Stimulated activated CD8-positive, alpha-beta memory T cell treated with anti-CD3 and anti-CD28 coated beads, Interleukin-7, amount 100 ng/mL, for 48 hours (primary cell): Measurements from ENCODE around the gene AMFR.

Experiments
- DNase-seq, 2 donors: peaks; one replicate each; pipeline ENCODE4 v3.0.0-alpha.2; 2020; ENCODE audit warnings: low read depth in 1 of 2; ENCODE audit errors: extremely low read depth in 1 of 2

Gene AMFR

DNA sequence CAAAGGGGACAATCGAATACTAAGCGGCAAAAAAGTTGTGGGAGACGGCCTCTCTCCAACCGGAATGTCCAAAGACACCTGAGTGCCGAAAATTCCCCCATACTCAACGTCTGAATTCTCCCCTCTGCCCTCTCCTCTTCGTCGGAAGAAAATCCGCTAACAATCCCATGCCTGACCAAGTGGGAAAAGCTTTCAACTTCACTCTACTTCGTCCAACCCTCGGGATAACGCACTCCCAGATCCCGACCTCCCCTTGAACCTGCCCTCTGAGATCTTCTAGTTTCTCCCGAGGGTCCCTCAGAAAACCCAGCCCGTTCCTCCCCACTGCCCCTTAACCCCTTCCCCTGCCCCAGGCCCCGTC lies 961 bp downstream of the AMFR start:
- no peak for DNase-seq

DNA sequence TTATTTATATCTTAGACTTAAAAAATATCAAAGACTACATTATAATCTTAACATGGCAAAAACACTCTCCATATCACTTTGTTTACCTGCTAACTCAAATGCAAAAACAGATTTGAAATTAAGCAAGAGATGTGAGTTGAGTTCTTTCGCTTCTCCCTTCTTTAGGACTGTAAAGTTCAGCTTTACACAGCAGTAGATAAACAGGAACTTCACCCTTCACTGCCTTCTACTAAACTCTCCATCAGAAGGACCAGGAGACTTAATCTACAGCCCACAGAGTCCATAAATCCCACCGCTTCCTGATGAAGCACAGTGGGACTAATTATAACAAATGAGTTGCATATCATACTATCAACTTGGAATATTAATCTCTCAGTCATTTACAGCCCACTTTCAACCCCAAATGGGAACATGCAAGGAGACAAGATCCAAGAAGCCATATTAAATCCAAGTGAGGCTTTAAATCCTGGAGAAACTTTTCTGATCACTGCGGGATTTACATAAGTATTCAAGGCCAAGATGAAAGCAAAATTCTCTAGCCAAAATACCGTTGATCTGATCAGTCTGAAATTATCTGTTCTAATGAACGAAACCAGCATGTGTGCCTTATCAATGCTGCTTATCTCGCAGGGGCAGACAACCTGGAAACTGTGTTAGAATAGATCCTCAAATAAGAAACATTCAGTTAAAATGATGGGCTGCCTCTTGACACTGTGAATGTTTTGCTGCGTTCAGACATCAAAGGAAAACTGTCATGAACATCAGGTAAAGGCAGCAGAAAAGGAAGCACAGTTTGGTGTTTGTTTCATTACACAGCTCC lies 1.6 kb downstream of the AMFR start:
- DNase-seq: no peak

DNA sequence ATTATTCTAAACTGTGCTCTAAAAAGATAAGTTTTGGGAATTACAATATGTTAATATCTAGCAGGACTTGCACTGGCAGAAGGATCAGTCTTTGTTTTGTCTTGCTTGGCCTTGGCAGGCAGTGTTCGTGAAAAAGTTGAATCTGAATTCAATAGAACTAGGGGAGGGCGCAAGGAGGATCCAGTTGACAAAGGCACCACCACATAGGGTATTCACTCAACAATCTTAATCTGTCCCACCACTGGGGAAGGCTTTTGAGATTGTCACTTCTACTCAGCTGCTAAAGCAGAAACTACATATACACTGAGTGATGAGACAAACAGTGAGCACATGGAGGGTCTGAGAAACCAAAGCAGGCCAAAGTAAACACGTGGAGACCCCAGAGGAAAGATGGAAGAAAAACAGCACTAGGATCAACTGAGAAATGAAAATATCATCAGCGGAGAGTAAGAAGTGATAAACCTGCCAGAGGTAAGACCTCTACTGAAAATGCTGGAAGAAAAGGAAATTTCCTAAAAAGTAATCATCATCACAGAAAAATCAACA lies 2.4 kb downstream of the AMFR start:
- no peak for DNase-seq

DNA sequence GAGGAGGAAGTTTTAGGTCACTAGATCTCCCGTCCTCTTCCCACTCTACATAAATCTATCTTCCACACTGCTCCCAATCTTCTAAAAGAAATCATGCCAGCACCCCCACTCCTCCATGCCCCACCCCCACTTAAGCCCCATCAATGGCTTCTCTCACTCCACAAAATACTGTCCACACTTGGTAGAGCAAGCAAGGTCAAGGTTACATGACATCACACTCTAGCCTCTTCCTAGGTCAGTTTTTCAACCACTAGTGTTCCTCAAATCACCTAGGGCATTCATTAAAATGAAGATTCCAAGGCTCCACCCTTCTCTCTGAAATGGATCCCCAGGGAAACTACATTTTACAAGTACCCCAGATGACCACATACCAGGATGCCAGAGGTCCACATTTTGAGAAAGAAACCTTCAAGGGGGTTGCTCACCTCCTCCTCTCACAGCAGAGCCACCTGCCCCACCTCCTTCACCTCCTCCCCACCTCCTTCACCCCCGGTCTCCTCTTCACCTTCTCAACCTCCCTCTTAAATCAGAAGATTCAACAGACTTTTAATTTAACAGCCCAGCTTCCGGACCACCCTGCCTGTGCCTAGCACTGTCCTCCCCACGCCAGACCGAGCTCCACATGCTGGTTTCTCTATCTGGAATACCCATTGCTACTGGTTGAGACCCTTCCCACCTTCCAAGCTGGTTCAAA lies 3.2 kb downstream of the AMFR start:
- no peak for DNase-seq

DNA sequence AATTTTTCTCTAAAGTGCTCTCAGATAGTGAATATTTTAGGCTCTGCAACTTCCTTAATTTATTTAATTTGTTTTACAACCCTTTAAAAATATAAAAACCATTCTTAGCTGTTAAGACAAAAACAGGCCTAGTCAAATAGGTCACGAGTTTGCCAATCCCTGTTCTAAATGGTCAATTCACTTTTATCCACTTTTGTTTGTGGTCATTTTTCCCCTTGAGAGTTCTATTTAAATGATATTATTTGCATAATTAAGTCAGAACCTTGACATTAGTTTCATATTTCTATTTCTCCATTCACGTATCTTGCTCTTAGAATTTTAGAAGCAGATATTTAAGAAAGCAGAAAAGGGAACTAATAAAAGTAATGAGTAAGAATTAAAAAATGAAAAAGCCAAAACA lies 4.0 kb downstream of the AMFR start:
- no peak for DNase-seq

DNA sequence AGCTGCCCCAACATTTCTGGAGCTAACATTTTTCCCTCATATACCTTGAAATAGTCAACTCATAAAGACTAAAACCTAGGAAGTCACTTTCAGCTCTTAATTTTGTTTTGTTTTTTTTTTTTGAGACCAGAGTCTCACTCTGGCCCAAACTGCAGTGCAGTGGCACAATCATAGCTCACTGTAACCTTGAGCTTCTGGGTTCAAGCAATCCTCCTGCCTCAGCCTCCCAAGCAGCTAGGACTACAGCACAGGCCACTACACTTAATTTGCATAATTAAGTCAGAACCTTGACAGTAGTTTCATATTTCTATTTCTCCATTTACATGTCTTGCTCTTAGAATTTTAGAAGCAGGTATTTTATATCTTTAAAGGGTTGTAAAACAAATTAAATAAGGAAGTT lies 4.7 kb downstream of the AMFR start:
- DNase-seq: no peak

DNA sequence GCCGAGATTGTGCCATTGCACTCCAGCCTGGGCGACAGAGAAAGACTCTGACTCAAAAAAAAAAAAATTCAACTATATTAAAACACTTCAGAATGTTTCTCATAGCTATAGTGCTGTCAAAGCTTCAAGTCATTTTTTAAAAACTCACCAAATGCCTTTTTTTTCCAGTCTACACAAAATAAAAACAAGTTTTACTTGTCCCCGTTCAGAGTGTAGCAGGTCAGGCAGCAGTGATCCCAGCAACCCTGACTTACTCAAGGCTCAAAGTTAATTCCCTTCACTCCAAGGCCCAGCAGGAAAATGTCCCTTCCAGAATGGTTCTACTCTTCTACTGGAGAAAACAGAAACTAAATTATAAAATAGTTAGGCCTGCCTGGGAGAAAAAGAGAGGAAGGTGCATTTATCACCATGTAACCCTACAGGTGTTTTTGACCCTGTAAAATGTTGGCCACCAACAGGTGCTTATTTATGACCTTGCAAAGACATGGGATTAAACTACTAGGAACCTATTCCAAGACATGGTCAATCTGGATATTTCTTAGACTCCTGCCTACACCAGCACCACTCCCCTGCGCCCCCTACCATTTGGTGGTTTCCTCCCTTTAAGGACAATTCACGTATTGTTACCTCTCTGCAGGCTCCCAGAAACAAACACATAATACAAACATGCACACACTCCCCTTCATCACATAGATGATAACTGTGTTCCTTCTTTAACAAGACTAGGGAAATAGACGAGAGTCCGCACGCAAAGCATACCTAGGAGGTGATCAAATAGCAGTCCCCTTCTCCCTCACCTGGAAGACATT lies 5.4 kb downstream of the AMFR start:
- no peak for DNase-seq

DNA sequence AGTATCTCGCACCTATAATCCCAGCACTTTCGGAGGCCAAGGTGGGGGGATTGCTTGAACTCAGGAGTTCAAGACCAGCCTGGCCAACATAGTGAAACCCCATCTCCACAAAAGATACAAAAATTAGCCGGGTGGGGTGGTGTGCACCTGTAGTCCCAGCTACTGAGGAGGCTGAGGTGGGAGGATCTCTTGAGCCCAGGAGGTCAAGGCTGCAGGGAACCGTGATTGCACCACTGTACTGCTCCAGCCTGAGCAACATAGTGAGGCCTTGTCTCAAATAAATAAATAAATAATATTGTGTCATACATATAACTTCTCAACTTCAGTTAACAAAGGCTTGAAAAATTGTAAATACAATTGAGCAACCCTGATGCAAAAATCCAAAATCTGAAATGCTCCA lies 8.2 kb downstream of the AMFR start:
- DNase-seq: no peak

DNA sequence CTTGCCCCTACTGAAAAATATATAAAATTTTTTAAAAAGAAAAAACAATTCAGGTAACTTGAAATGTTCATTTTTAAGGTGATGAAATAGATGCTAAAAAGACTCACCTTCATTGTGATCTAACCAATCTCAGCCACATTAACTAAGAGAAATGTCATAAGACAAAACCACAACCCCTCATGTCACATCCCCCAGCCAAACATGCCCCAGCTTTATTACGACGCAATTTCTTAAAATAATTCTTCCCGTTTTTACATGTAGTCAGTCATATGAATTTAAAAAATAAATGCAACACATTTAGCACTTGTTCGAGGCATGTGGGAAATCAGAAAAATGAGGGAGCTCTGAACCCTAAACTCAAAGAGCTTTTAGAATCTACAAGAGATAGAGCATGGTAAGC lies 9.5 kb downstream of the AMFR start:
- no peak for DNase-seq

DNA sequence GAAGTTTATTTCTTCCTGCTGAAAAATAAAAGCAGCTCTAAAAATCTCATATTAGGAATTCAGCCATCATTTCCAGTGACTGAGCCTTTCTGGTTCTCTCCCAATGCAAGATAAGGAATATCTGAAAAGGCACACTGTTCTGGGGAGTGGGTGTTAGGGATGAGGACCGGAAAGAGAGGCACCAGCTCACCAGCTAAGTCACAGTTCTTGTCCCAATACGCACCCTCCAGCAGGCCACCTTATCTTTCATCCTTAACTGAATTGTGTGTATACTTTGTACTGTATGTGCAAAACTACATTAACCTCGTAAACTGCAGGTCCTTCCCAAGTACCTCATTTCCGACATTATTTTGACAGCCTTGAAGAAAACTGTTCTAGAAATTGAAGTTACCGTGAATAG lies 11.0 kb downstream of the AMFR start:
- no peak for DNase-seq

DNA sequence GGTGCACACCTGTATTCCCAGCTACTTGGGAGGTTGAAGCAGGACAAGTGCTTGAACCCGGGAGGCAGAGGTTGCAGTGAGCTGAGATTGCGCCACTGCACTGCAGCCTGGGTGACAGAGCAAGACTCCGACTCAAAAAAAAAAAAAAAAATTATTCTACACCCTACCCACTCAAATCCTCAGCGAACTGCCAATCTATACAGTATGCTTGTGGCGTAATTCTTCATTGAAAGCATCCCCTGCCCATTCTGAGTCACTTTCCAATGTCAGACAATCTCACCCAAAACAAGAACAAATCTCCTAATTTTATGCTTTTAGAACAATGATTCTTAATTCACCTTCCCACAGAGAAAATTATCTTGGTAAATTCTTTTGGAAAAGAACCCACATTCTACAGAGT lies 12.0 kb downstream of the AMFR start:
- no peak for DNase-seq

DNA sequence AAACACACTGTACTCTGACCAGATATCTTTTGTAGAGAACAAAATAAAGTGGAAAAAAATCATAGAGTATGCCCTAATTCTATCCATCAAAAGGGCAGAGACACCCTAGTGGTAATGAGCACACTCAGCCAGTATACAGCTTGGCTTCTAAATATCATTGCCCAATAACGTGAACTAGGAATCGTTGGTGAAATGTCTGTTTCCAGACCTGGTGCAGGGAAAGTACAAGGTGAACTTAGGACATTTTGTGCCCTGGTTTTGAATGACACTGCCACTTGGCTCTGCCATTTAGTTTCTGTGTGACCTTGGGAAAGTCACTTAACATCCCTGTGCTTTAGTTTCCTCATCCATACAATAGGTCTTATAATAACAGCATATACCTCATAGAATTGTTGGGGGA lies 13.7 kb downstream of the AMFR start:
- DNase-seq: no peak

DNA sequence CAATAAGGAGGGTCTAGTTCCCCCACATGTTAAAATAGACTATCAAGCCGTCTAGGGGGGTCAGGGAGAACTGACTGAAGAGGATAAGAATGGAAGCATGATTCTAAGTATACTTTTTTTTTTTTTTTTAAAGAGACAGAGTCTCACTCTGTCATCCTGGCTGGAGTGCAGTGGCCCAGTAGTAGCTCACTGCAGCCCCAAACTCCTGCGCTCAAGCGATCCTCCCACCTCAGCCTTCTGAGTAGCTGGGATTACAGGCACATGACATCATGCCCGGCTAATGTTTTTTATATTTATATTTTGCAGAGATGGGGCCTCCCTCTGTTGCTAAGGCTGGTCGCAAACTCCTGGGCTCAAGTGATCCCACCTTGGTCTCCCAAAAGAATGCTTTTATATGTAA lies 14.2 kb downstream of the AMFR start:
- DNase-seq: no peak

DNA sequence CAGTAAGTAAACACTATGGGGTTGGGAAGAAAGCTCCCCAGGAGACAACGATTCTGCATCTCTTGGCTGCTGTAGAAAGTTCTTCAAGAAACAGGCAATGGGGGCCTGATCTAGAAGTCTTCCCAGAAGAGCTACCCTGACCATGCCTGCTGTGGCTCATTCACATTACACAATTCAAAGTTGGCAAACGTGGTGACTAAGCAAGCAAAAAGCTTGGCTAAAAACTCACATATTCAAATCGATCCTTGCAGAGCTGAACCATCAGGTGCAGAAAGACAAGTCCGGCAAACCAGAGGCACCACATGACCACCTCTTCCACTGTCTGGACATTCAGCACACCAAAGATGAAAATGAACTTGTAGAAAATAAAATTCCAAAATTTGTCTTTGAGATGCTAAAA lies 16.1 kb downstream of the AMFR start:
- no peak for DNase-seq

DNA sequence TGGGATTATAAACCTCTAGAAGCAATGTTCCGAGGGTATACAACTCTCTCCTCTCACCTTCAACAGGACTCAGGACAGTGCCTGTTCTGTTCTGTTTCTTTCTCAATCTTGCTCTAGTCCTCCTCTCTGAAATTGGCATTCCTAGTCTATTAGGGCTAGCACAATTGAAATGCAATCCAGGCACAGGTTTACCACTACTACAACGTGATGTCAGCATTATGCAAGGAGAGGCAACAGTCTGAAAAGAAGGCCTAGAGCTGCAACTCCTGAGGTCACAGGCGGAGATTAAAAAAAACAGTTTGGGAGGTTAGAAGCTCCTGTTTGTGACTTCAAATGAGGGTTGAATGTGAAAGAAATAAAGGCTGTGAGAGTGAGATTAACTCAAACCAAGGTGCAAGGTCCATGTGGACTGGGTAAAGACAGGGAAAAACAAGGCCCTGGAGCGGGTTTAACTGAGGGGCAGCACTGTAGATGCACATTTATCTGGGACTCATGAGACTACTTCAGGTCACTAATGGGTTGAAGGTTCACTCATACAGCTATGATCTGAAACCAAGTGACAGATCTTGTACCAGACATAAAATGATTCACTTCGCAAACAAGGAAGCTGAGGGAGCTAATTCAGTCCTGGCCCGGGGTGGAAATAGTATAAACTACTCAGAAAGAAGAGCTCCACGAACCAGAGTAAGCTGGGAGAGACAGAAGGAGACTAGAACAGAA lies 16.8 kb downstream of the AMFR start:
- DNase-seq: no peak

DNA sequence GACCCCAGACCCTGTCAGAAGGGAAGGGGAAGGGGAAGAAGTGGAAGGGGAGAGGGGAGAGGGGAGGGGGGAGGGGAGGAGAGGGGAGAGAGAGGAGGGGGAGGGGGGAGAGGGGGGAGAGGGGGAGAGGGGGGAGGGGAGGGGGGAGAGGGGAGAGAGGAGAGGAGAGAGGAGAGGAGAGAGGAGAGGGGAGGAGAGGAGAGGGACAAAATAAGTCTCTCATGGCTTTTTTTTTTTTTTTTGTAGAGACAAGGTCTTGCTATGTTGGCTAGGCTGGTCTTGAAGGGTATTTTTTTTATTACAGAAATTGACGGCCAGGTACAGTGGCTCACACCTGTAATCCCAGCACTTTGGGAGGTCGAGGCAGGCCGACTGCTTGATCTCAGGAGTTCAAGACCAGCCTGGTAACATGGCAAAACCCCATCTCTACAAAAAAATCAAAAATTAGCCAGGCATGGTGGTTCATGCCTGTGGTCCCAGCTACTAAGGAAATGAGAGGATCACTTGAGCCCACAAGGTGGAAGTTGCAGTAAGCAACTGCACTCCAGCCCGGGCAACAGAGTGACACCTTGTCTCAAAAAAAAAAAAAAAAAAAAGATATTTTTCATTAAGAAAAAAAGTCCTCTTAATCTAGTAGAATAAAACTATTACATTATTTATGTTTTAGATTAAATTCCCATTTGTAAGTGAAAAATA lies 19.2 kb downstream of the AMFR start:
- no peak for DNase-seq

DNA sequence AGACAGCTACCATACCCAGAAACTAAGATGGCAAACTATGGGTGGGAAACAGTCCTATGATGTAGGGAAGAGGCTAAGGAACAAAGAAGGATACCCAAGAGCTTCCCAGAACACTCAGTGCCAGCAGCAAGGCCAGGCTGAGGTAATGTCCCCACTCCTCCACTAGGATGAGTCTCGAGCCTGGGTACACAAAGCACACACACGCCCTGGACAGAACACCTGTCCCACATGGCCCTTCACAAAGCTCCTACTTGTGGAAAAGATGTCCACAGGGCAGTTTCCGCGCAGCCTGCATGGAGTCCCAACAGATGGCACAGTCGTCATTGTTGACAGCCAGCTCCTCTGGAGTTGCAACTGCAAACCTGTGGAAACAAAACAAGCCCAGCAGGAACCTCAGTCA lies 23.9 kb downstream of the AMFR start:
- no peak for DNase-seq

DNA sequence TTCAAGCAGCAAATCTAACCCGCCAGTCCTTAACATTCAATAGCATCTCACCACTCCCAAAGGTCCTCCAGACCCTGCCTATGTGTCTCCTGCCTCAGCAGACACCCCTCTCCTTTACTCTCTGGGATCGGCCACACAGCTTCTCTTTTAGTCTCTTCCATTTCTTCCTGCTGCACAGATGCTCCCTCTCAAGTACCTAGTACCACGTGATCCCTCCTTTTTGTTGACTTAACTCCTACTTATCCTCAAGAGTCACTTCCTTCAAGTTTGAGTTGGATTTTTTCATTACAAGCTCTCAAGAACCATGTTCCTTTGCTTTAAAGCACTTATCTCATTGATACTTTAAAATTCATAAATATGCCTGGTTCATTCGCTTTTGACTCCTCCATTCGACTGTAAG lies 24.9 kb downstream of the AMFR start:
- no peak for DNase-seq

DNA sequence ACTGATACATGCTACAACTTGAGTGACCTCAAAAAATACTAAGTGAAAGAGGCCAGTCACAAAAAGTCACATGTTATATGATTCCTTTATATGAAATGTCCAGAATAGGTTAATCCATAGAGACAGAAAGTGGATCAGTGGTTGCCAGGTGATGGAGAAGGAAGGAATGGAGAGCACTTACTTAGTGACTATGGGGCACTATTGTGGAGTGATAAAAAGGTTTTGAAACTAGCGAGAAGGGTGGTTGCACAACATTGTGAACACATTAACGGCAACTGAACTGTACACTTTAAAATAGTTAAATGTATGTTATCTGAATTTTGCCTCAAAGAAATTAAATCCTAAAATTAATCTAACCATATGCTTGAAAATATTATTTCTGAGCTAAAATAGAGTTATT lies 25.9 kb downstream of the AMFR start:
- no peak for DNase-seq

DNA sequence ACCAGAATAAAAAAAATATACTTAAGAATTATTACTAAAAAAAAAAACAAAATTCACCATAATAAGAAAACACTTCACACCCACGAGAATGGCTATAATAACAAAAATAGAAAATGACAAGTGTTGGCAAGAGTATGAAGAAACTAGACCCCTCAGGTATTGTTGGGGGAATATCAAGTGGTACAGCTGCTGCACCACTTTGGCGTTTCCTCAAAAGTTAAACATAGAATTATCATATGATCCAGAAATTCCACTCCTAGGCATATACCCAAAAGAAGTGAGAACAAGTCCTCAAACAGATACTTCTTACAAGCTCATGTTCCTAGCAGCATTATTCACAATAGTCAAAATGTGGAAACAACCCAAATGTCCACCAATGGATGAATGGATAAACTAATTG lies 26.3 kb downstream of the AMFR start:
- no peak for DNase-seq
